Endothelial cell (in vitro differentiated cells): ENCODE data around the gene C4orf36. TPM values are rescaled to one million over a fixed set of nuclear protein-coding genes. Genes with fewer than 3 reads are reported as not detected.

ENCODE experiments used
- DNase-seq: peaks from one replicate; pipeline ENCODE4 v3.0.0; 2021; ENCODE audit warnings: low spot score
- H3K27ac Mint-ChIP-seq: one replicate; pipeline ENCODE4 v1.8.0; 2021; ENCODE audit warnings: mixed read lengths, inconsistent platforms; ENCODE audit not compliant: unreplicated experiment
- H3K27me3 Mint-ChIP-seq: one replicate; pipeline ENCODE4 v1.8.0; 2021; ENCODE audit warnings: mild to moderate bottlenecking, moderate library complexity, mixed read lengths, inconsistent platforms; ENCODE audit not compliant: unreplicated experiment
- H3K36me3 Mint-ChIP-seq: one replicate; pipeline ENCODE4 v1.8.0; 2021; ENCODE audit warnings: mild to moderate bottlenecking, low read depth, mixed read lengths, inconsistent platforms; ENCODE audit not compliant: unreplicated experiment
- H3K4me1 Mint-ChIP-seq: one replicate; pipeline ENCODE4 v1.8.0; 2021; ENCODE audit warnings: mild to moderate bottlenecking, mixed read lengths, inconsistent platforms; ENCODE audit not compliant: unreplicated experiment
- H3K4me3 Mint-ChIP-seq: one replicate; pipeline ENCODE4 v1.8.0; 2021; ENCODE audit warnings: mild to moderate bottlenecking, mixed read lengths, inconsistent platforms; ENCODE audit not compliant: unreplicated experiment
- H3K9me3 Mint-ChIP-seq: one replicate; pipeline ENCODE4 v1.8.0; 2021; ENCODE audit warnings: mixed read lengths, inconsistent platforms; ENCODE audit not compliant: unreplicated experiment
- CTCF ChIP-seq: fragments of 200-600 bp; sonication (generic); IDR thresholded peaks from one replicate; pipeline ENCODE4 v1.5.0; 2021; ENCODE audit warnings: antibody characterized with exemption; ENCODE audit not compliant: unreplicated experiment
- total RNA-seq: library from RNA; stranded (reverse); fragmentation: NEBNext Ultra II Directional; extraction: Animal tissue kit (Norgen Biotek cat#: 25700); gene quantifications from one replicate; pipeline ENCODE4 v1.2.1, GENCODE V29; 2021; ENCODE audit not compliant: unreplicated experiment

The C4orf36 gene
- total RNA-seq, 1 donor from 2014 or later = 0.72 TPM

- Mint-ChIP-seq H3K9me3 (no peaks in the 10 kb centered on the region), H3K27me3 (peaks cover 2% of the 10 kb centered on the region), H3K27ac (no peak overlapping the region), H3K36me3 (no peaks in the 10 kb centered on the region), H3K4me1 (no peaks in the 10 kb centered on the region), H3K4me3 (no peak overlapping the region)
- no peak for DNase-seq
- TF ChIP-seq CTCF = no peak
Measured at GRCh38 chr4:86837691-86838503, 54.3 kb downstream of the C4orf36 start.

- Mint-ChIP-seq H3K36me3 (no peaks in the 10 kb centered on the region), H3K4me3 (no peak overlapping the region), H3K9me3 (no peaks in the 10 kb centered on the region), H3K27me3 (peaks cover 2% of the 10 kb centered on the region), H3K4me1 (no peaks in the 10 kb centered on the region), H3K27ac (no peak overlapping the region)
- no peak for DNase-seq
- TF ChIP-seq CTCF = no peak
Measured at GRCh38 chr4:86835677-86836076, 56.5 kb downstream of the C4orf36 start.

GRCh38 chr4:86834901-86835300 lies 57.3 kb downstream of the C4orf36 start:
- H3K4me3 Mint-ChIP-seq = no peak overlapping the region
- no peak overlapping the region for H3K27ac Mint-ChIP-seq
- no peaks in the 10 kb centered on the region for H3K9me3 Mint-ChIP-seq
- no peak for DNase-seq
- H3K4me1 Mint-ChIP-seq = no peaks in the 10 kb centered on the region
- no peaks in the 10 kb centered on the region for H3K36me3 Mint-ChIP-seq
- TF ChIP-seq CTCF = no peak
- H3K27me3 Mint-ChIP-seq = peaks cover 2% of the 10 kb centered on the region

GRCh38 chr4:86833615-86834014 lies 58.6 kb downstream of the C4orf36 start:
- no peaks in the 10 kb centered on the region for H3K9me3 Mint-ChIP-seq
- no peaks in the 10 kb centered on the region for H3K4me1 Mint-ChIP-seq
- H3K4me3 Mint-ChIP-seq = no peak overlapping the region
- TF ChIP-seq CTCF = no peak
- H3K27me3 Mint-ChIP-seq = peaks cover 2% of the 10 kb centered on the region
- no peak overlapping the region for H3K27ac Mint-ChIP-seq
- DNase-seq = no peak
- no peaks in the 10 kb centered on the region for H3K36me3 Mint-ChIP-seq
